ENCODE results near the gene OTUB2.
A peak's percentile ranks its signal among the peaks of the same experiment; 100 is the strongest.

GRCh38 chr14:93984987-93985410, 41.1 kb upstream of the OTUB2 start:
- TF ChIP-seq CTCF (IDR thresholded peaks at IDR 0.05; ENCODE audit: insufficient read depth, low read length), result peak; percentile 26
- TF ChIP-seq SPI1 (IDR thresholded peaks at IDR 0.05; ENCODE audit: borderline replicate concordance, low read depth), result no peak
